ENCODE data around the gene C10orf90.

C10orf90 gene

DNA sequence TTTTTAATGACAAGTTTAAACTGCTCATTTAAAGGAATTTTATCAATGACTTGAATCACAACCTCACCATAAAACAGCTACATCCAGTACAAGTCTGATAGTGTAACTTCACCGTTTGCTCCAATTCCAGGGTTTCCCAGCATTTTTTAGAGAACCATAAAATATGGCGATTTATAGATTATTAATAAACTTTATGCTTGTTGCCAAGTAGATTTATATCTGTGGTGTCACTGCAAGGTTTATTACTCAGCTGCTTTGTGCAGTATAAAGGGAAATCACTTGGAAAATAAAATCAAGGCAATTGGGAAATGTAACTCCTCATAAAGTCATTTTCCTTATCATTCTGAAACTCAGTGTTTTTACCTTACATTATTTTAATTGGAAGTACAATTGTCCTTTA, 218.2 kb downstream of the C10orf90 start:
- Histone ChIP-seq H3K36me3 (ENCODE audit: low read depth) (no peaks in the 10 kb centered on the region), H3K27me3 (ENCODE audit: insufficient read depth, poor library complexity, severe bottlenecking) (peaks cover 4% of the 10 kb centered on the region), H3K4me3 (ENCODE audit: severe bottlenecking) (no peak overlapping the region), H3K27ac (ENCODE audit: poor library complexity, severe bottlenecking) (no peak overlapping the region), H3K9me3 (ENCODE audit: severe bottlenecking) (no peaks in the 10 kb centered on the region), H3K4me1 (ENCODE audit: insufficient read depth, poor library complexity, severe bottlenecking) (peaks cover 3% of the 10 kb centered on the region)
- DNase-seq (ENCODE audit: low spot score) (no peak), ATAC-seq (ENCODE audit: low read depth) (no peak)
- TF ChIP-seq, protein P1, sequence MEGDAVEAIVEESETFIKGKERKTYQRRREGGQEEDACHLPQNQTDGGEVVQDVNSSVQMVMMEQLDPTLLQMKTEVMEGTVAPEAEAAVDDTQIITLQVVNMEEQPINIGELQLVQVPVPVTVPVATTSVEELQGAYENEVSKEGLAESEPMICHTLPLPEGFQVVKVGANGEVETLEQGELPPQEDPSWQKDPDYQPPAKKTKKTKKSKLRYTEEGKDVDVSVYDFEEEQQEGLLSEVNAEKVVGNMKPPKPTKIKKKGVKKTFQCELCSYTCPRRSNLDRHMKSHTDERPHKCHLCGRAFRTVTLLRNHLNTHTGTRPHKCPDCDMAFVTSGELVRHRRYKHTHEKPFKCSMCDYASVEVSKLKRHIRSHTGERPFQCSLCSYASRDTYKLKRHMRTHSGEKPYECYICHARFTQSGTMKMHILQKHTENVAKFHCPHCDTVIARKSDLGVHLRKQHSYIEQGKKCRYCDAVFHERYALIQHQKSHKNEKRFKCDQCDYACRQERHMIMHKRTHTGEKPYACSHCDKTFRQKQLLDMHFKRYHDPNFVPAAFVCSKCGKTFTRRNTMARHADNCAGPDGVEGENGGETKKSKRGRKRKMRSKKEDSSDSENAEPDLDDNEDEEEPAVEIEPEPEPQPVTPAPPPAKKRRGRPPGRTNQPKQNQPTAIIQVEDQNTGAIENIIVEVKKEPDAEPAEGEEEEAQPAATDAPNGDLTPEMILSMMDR (IDR thresholded peaks at IDR 0.05; ENCODE audit: poor library complexity, severe bottlenecking): no peak

DNA sequence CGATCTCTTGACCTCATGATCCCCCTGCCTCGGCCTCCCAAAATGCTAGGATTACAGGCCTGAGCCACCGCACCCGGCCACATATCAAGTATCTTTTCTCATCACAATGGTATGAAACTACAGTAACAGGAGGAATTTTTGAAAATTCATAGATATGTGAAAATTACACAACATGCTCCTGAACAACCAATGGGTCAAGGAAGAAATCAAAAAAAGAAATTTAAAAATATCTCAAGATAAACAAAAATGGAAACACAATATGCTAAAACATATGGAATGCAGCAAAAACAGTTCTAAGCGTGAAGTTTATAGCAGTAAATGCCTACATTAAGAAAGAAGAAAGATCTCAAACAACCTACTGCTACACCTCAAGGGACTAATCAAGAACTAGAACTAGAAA, 222.4 kb downstream of the C10orf90 start:
- TF ChIP-seq, protein P1 (IDR thresholded peaks at IDR 0.05; ENCODE audit: poor library complexity, severe bottlenecking): no peak
- no peaks in the 10 kb centered on the region for H3K9me3 ChIP-seq (ENCODE audit: severe bottlenecking)

DNA sequence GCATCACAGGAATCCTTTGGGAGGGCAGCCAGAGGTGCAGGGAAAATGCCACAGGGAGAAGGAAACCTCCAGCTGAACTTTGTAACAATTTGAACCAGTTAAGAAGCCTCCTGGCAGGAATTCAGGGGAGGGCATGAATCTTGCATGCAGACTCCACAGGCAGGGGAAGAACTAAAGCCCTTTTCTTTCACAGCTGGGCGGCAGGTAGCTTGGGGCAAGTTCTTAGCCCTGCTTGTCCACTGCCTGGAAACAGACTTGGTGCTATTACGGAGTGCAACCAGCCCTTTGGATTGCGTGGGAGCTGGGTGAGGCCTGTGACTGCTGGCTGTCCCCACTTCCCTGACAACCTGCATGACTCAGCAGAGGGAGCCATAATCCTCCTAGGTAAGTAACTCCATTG, 230.6 kb downstream of the C10orf90 start:
- TF ChIP-seq, protein P1 (IDR thresholded peaks at IDR 0.05; ENCODE audit: poor library complexity, severe bottlenecking): no peak
- H3K36me3 ChIP-seq (ENCODE audit: low read depth): no peaks in the 10 kb centered on the region
- no peak for DNase-seq (ENCODE audit: low spot score)
- no peaks in the 10 kb centered on the region for H3K9me3 ChIP-seq (ENCODE audit: severe bottlenecking)
- no peak overlapping the region for H3K27ac ChIP-seq (ENCODE audit: poor library complexity, severe bottlenecking)
- H3K4me3 ChIP-seq (ENCODE audit: severe bottlenecking): no peak overlapping the region
- H3K27me3 ChIP-seq (ENCODE audit: insufficient read depth, poor library complexity, severe bottlenecking): peaks cover 11% of the 10 kb centered on the region
- ATAC-seq (ENCODE audit: low read depth): no peak
- no peaks in the 10 kb centered on the region for H3K4me1 ChIP-seq (ENCODE audit: insufficient read depth, poor library complexity, severe bottlenecking)

More for the DNA sequence above, 222.4 kb downstream of the C10orf90 start:
- Histone ChIP-seq H3K27me3 (ENCODE audit: insufficient read depth, poor library complexity, severe bottlenecking) (peaks cover 10% of the 10 kb centered on the region), H3K4me3 (ENCODE audit: severe bottlenecking) (no peak overlapping the region), H3K4me1 (ENCODE audit: insufficient read depth, poor library complexity, severe bottlenecking) (peaks cover 3% of the 10 kb centered on the region), H3K27ac (ENCODE audit: poor library complexity, severe bottlenecking) (no peak overlapping the region), H3K36me3 (ENCODE audit: low read depth) (no peaks in the 10 kb centered on the region)
- DNase-seq (ENCODE audit: low spot score) (no peak), ATAC-seq (ENCODE audit: low read depth) (no peak)

DNA sequence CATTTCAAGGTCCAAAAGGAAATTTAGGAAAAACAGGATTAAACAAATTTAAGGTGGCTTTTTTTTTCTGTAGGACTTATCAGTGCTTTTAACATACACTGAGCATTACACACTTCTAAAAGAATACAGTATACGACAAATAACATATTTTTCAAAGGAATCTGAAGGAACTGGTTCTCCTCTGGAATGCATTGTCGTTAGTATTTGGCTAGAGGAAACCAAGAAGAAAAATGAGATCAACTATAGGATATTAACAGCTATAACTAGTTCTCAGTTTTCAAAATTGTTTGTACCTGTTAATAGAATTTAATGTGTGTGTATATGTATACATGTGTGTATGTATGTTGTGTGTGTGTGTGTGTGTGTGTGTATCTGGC, 232.1 kb downstream of the C10orf90 start:
- no peak for ATAC-seq (ENCODE audit: low read depth)

More for the DNA sequence above, 232.1 kb downstream of the C10orf90 start:
- peaks cover 8% of the 10 kb centered on the region for H3K27me3 ChIP-seq (ENCODE audit: insufficient read depth, poor library complexity, severe bottlenecking)
- TF ChIP-seq, protein P1 (IDR thresholded peaks at IDR 0.05; ENCODE audit: poor library complexity, severe bottlenecking): no peak
- no peak overlapping the region for H3K27ac ChIP-seq (ENCODE audit: poor library complexity, severe bottlenecking)
- peaks cover 5% of the 10 kb centered on the region for H3K4me1 ChIP-seq (ENCODE audit: insufficient read depth, poor library complexity, severe bottlenecking)
- H3K9me3 ChIP-seq (ENCODE audit: severe bottlenecking): no peaks in the 10 kb centered on the region
- no peaks in the 10 kb centered on the region for H3K36me3 ChIP-seq (ENCODE audit: low read depth)
- DNase-seq (ENCODE audit: low spot score): no peak
- no peak overlapping the region for H3K4me3 ChIP-seq (ENCODE audit: severe bottlenecking)

Data from RWPE2 (cell line).